GM18508 (cell line): ENCODE data around the gene SGCA.

ENCODE experiments used
- ATAC-seq: cut with Tn5 transposase; IDR thresholded peaks from one replicate; pipeline ENCODE4 v1.9.1; 2021; ENCODE audit warnings: moderate number of reproducible peaks; ENCODE audit not compliant: insufficient read depth, unreplicated experiment

Gene SGCA

GRCh38 chr17:50205963-50206505 lies 40.2 kb downstream of the SGCA start:
- no peak for ATAC-seq

GRCh38 chr17:50206604-50207293 lies 40.9 kb downstream of the SGCA start:
- ATAC-seq = no peak

- ATAC-seq = no peak
Measured at GRCh38 chr17:50207315-50207714, 41.5 kb downstream of the SGCA start.

GRCh38 chr17:50207792-50208567 lies 42.2 kb downstream of the SGCA start:
- no peak for ATAC-seq

GRCh38 chr17:50208611-50209061 lies 42.8 kb downstream of the SGCA start:
- ATAC-seq = no peak

- no peak for ATAC-seq
Measured at GRCh38 chr17:50209133-50209471, 43.3 kb downstream of the SGCA start.

GRCh38 chr17:50209472-50210239 lies 43.9 kb downstream of the SGCA start:
- no peak for ATAC-seq

- no peak for ATAC-seq
Measured at GRCh38 chr17:50210240-50211225, 44.7 kb downstream of the SGCA start.

- ATAC-seq = no peak
Measured at GRCh38 chr17:50211249-50212120, 45.7 kb downstream of the SGCA start.

- ATAC-seq = no peak
Measured at GRCh38 chr17:50212121-50212843, 46.5 kb downstream of the SGCA start.

- peak; percentile 77 for ATAC-seq
Measured at GRCh38 chr17:50213026-50214022, 47.5 kb downstream of the SGCA start.

GRCh38 chr17:50214976-50215760 lies 49.4 kb downstream of the SGCA start:
- ATAC-seq = no peak

- ATAC-seq = no peak
Measured at GRCh38 chr17:50217591-50217990, 51.8 kb downstream of the SGCA start.

GRCh38 chr17:50218071-50218759 lies 52.4 kb downstream of the SGCA start:
- ATAC-seq = no peak

GRCh38 chr17:50218771-50219315 lies 53.0 kb downstream of the SGCA start:
- no peak for ATAC-seq
